MCF 10A (cell line): ENCODE results near the gene DAPK2. TPM values are rescaled to one million over a fixed set of nuclear protein-coding genes. Genes with fewer than 3 reads are reported as not detected.

ENCODE experiments used
- BruUV-seq: library from RNA; stranded (reverse); fragments of 400-500 nt; replicated peaks from 2 replicates; lab custom pipeline; 2021; lab: Mats Ljungman, UMichigan
- CTCF ChIA-PET: fragments of 300-600 bp; sonication (Branson Sonifier 250); formaldehyde crosslinking; extraction: SDS; loops from one replicate; lab custom pipeline; 2021; ENCODE audit warnings: antibody characterized with exemption, inconsistent platforms; lab: Yijun Ruan, JAX
- POLR2A ChIA-PET: fragments of 300-600, 350-650 bp; sonication (Branson Sonifier 250); formaldehyde crosslinking; extraction: SDS; loops from one replicate; lab custom pipeline; 2020; ENCODE audit warnings: antibody characterized with exemption, inconsistent platforms; lab: Yijun Ruan, JAX
- DNase-seq: peaks from one replicate; pipeline ENCODE4 v3.0.0-alpha.2; 2018; ENCODE audit not compliant: unreplicated experiment
- H3K27ac Mint-ChIP-seq: one replicate; pipeline ENCODE4 v1.8.0; 2022; ENCODE audit warnings: mild to moderate bottlenecking, low read depth, mixed read lengths; ENCODE audit not compliant: unreplicated experiment
- H3K27me3 Mint-ChIP-seq: one replicate; pipeline ENCODE4 v1.8.0; 2022; ENCODE audit warnings: mixed read lengths; ENCODE audit not compliant: insufficient read depth, unreplicated experiment
- H3K36me3 Mint-ChIP-seq: one replicate; pipeline ENCODE4 v1.8.0; 2022; ENCODE audit warnings: mild to moderate bottlenecking, moderate library complexity, mixed read lengths; ENCODE audit not compliant: insufficient read depth, unreplicated experiment
- H3K4me1 Mint-ChIP-seq: one replicate; pipeline ENCODE4 v1.8.0; 2022; ENCODE audit warnings: mixed read lengths; ENCODE audit not compliant: insufficient read depth, unreplicated experiment
- H3K4me3 Mint-ChIP-seq: one replicate; pipeline ENCODE4 v1.8.0; 2022; ENCODE audit warnings: mild to moderate bottlenecking, moderate library complexity, mixed read lengths; ENCODE audit not compliant: unreplicated experiment
- H3K9me3 Mint-ChIP-seq: one replicate; pipeline ENCODE4 v1.8.0; 2022; ENCODE audit warnings: mixed read lengths; ENCODE audit not compliant: unreplicated experiment
- CTCF ChIP-seq: fragments of 200-600 bp; IDR thresholded peaks from one replicate; pipeline ENCODE4 v1.8.0; 2022; ENCODE audit warnings: antibody characterized with exemption, mild to moderate bottlenecking; ENCODE audit not compliant: unreplicated experiment
- intact Hi-C: fragments of 100-400 bp; cut with micrococcal nuclease; formaldehyde crosslinking; loops from 2 replicates; pipeline ENCODE4 v1.14.1; 2022
- total RNA-seq: library from RNA; stranded (reverse); gene quantifications from 2 replicates; pipeline ENCODE4 v1.2.3, GENCODE V29; 2022

Gene DAPK2
- total RNA-seq, 1 experiment from 2014 or later, result 4.6 TPM

GRCh38 chr15:63892794-63893441 is 153.4 kb downstream of the DAPK2 start:
- Mint-ChIP-seq H3K27ac (no peak overlapping the region), H3K9me3 (no peaks in the 10 kb centered on the region), H3K36me3 (no peaks in the 10 kb centered on the region), H3K27me3 (no peaks in the 10 kb centered on the region), H3K4me3 (no peak overlapping the region), H3K4me1 (no peaks in the 10 kb centered on the region)
- no peak for DNase-seq
- POLR2A ChIA-PET, result no interaction called here
- TF ChIP-seq CTCF, result no peak
- CTCF ChIA-PET, result interaction anchor here (0.6 to 2.9 kb wide), 4 partner anchors 12 to 174 kb away, joined by 3 to 20 read pairs (median 6); no protein-coding TSS in a partner anchor
- no TSS peak for BruUV-seq
- intact Hi-C loops, result loop anchor here (5.0 kb wide), 1 partner anchor 174 kb away; no protein-coding TSS in a partner anchor

DNA sequence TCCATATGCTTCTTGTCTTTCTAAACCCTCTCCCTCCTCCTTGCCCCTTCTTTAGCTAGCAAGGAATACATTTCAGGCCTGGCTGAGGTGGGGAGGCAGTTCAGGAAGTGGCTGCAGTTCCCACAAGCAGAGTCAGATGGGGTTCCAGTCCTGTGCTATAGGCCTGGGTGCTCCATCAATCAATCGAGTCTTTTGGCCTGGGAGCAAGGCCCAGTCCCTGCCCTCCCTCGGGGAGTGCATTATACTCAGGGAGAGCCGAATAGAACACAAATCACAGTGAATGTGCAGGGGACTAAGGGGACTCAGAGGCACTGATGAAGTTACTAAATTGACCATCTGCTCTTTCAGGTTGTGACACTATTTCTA is 154.5 kb downstream of the DAPK2 start:
- intact Hi-C loops, result loop anchor here (1.0 to 5.0 kb wide), 4 partner anchors 139 to 281 kb away; partner anchors contain the start of gene DAPK2
- Mint-ChIP-seq H3K36me3 (no peaks in the 10 kb centered on the region), H3K4me3 (no peak overlapping the region), H3K9me3 (no peaks in the 10 kb centered on the region), H3K4me1 (no peaks in the 10 kb centered on the region), H3K27ac (no peak overlapping the region), H3K27me3 (no peaks in the 10 kb centered on the region)
- CTCF ChIA-PET, result interaction anchor here (0.6 to 2.9 kb wide), 10 partner anchors 9 to 175 kb away, joined by 3 to 20 read pairs (median 4); no protein-coding TSS in a partner anchor
- POLR2A ChIA-PET, result no interaction called here
- TF ChIP-seq CTCF, result no peak
- BruUV-seq, result no TSS peak
- no peak for DNase-seq

GRCh38 chr15:63891079-63891767 is 155.1 kb downstream of the DAPK2 start:
- POLR2A ChIA-PET, result no interaction called here
- no peak overlapping the region for H3K27ac Mint-ChIP-seq

More at GRCh38 chr15:63891079-63891767, 155.1 kb downstream of the DAPK2 start:
- intact Hi-C loops, result loop anchor here (1.0 to 5.0 kb wide), 4 partner anchors 139 to 280 kb away; partner anchors contain the start of gene DAPK2
- no peaks in the 10 kb centered on the region for H3K9me3 Mint-ChIP-seq
- no peaks in the 10 kb centered on the region for H3K36me3 Mint-ChIP-seq
- no peaks in the 10 kb centered on the region for H3K27me3 Mint-ChIP-seq
- peak; percentile 83 for DNase-seq
- H3K4me3 Mint-ChIP-seq, result no peak overlapping the region
- no TSS peak for BruUV-seq
- CTCF ChIA-PET, result interaction anchor here (0.6 to 2.9 kb wide), 12 partner anchors 9 to 176 kb away, joined by 3 to 20 read pairs (median 4); no protein-coding TSS in a partner anchor
- no peaks in the 10 kb centered on the region for H3K4me1 Mint-ChIP-seq
- TF ChIP-seq CTCF, result peak; percentile 77
